Upper lobe of right lung (tissue), 1 donor: ENCODE measurements around the gene SPSB3. TPM values are rescaled to one million over a fixed set of nuclear protein-coding genes. Genes with fewer than 3 reads are reported as not detected.
"Not testable (repeated sequence)": the region's sequence is repeated elsewhere in the genome, so short reads cannot be mapped to it uniquely, and the experiment has no call there.

Experiments used
- ATAC-seq: fragments of 200-7000 bp; cut with Tn5 transposase; one replicate; pipeline ENCODE4 v1.9.1; 2020; ENCODE audit warnings: mild to moderate bottlenecking, moderate library complexity
- DNase-seq: peaks from one replicate; pipeline ENCODE4 v3.0.0-alpha.2; 2020
- H3K27ac ChIP-seq: fragments of 200-600 bp; one replicate; pipeline ENCODE4 v1.8.0; 2022
- H3K27me3 ChIP-seq: fragments of 200-600 bp; one replicate; pipeline ENCODE4 v1.8.0; 2022; ENCODE audit warnings: mild to moderate bottlenecking
- H3K36me3 ChIP-seq: fragments of 200-600 bp; one replicate; pipeline ENCODE4 v1.8.0; 2022
- H3K4me1 ChIP-seq: fragments of 200-600 bp; one replicate; pipeline ENCODE4 v1.8.0; 2022
- H3K4me3 ChIP-seq: fragments of 200-600 bp; one replicate; pipeline ENCODE4 v1.8.0; 2022; ENCODE audit warnings: mild to moderate bottlenecking
- H3K9me3 ChIP-seq: fragments of 200-600 bp; one replicate; pipeline ENCODE4 v1.8.0; 2022
- CTCF ChIP-seq: fragments of 200-600 bp; IDR thresholded peaks from one replicate; pipeline ENCODE4 v1.8.0; 2022; ENCODE audit warnings: antibody characterized with exemption
- intact Hi-C: fragments of 100-400 bp; cut with DNase I; formaldehyde crosslinking; loops from one replicate; pipeline ENCODE4 v1.11.0; 2022
- total RNA-seq: library from RNA; stranded (reverse); fragmentation: NEBNext Ultra II Directional; extraction: Animal tissue kit (Norgen Biotek cat#: 25700); gene quantifications from one replicate; pipeline ENCODE4 v1.2.1, GENCODE V29; 2021
- donor health status: DM: no; HTN: yes; CAD: no; lungs with severe emphysema.

SPSB3 gene
- total RNA-seq, 1 donor from 2014 or later = 43.0 TPM

- Histone ChIP-seq H3K4me1 (no peaks in the 10 kb centered on the region), H3K9me3 (no peaks in the 10 kb centered on the region), H3K4me3 (no peak overlapping the region), H3K36me3 (no peaks in the 10 kb centered on the region), H3K27ac (no peak overlapping the region), H3K27me3 (no peaks in the 10 kb centered on the region)
- ATAC-seq (no peak), DNase-seq (no peak)
- no peak for TF ChIP-seq CTCF
- intact Hi-C loops = no loop called here
Measured at GRCh38 chr16:1800701-1801100, 18.3 kb upstream of the SPSB3 start.

- H3K27ac ChIP-seq, H3K36me3 ChIP-seq, ATAC-seq, H3K9me3 ChIP-seq, H3K27me3 ChIP-seq, H3K4me1 ChIP-seq, H3K4me3 ChIP-seq, DNase-seq, intact Hi-C loops: not testable (repeated sequence)
Measured at GRCh38 chr16:1799263-1799662, 16.9 kb upstream of the SPSB3 start.

- Histone ChIP-seq H3K27ac (peak overlapping the region; percentile 51), H3K9me3 (no peaks in the 10 kb centered on the region), H3K36me3 (no peaks in the 10 kb centered on the region), H3K27me3 (no peaks in the 10 kb centered on the region), H3K4me1 (no peaks in the 10 kb centered on the region), H3K4me3 (no peak overlapping the region)
- ATAC-seq (no peak), DNase-seq (no peak)
- TF ChIP-seq CTCF = no peak
- intact Hi-C loops = no loop called here
Measured at GRCh38 chr16:1794908-1795666, 12.7 kb upstream of the SPSB3 start.

- peak overlapping the region; percentile 29 for H3K4me3 ChIP-seq
Measured at GRCh38 chr16:1794221-1794871, 12.0 kb upstream of the SPSB3 start.

GRCh38 chr16:1793578-1794220, 11.3 kb upstream of the SPSB3 start, which contains the start of gene IGFALS:
Gene IGFALS, minus strand, starts transcription at chr16:1793705. Its CDS starts 53 bp downstream, at chr16:1793652.
- peak within 1 kb of the TSS; percentile 51 for H3K27ac ChIP-seq

More at GRCh38 chr16:1794221-1794871, 12.0 kb upstream of the SPSB3 start:
- intact Hi-C loops = no loop called here
- Histone ChIP-seq H3K9me3 (no peaks in the 10 kb centered on the region), H3K36me3 (peaks cover 2% of the 10 kb centered on the region), H3K4me1 (no peaks in the 10 kb centered on the region), H3K27me3 (no peaks in the 10 kb centered on the region), H3K27ac (peak overlapping the region; percentile 51)
- DNase-seq = peak; percentile 82
- peak; percentile 79 for ATAC-seq
- TF ChIP-seq CTCF = no peak

More at GRCh38 chr16:1793578-1794220, 11.3 kb upstream of the SPSB3 start, which contains the start of gene IGFALS:
- Histone ChIP-seq H3K4me3 (peak within 1 kb of the TSS; percentile 29), H3K36me3 (peaks cover 8% of the 10 kb centered on the region), H3K9me3 (no peaks in the 10 kb centered on the region), H3K4me1 (no peaks in the 10 kb centered on the region), H3K27me3 (no peaks in the 10 kb centered on the region)
- ATAC-seq = peak; percentile 74
- intact Hi-C loops = no loop called here
- DNase-seq = peak; percentile 74
- no peak for TF ChIP-seq CTCF
